Astrocyte of the spinal cord (primary cell): ENCODE results near the gene ALKBH6.

Experiments
- DNase-seq: peaks from one replicate; pipeline ENCODE4 v3.0.0; 2011; ENCODE audit warnings: low read depth, low spot score
- H3K4me3 ChIP-seq: 2 replicates; pipeline ENCODE4 v1.5.1; 2011; ENCODE audit warnings: low read depth, mild to moderate bottlenecking, low read length, moderate library complexity
- CTCF ChIP-seq: IDR thresholded peaks from 2 replicates; pipeline ENCODE4 v1.5.1; 2012; ENCODE audit warnings: low read depth, mild to moderate bottlenecking, low read length, inconsistent platforms
- in situ Hi-C: cut with HindIII; loops from 2 replicates; pipeline ENCODE4 v1.10.0; 2017; ENCODE audit warnings: low sequenced_read_pairs

Gene ALKBH6

GRCh38 chr19:35977446-35978222, 36.4 kb downstream of the ALKBH6 start:
- peak; percentile 4 for TF ChIP-seq CTCF
- H3K4me3 ChIP-seq, result no peak overlapping the region
- in situ Hi-C loops, result no loop called here
- DNase-seq, result no peak

DNA sequence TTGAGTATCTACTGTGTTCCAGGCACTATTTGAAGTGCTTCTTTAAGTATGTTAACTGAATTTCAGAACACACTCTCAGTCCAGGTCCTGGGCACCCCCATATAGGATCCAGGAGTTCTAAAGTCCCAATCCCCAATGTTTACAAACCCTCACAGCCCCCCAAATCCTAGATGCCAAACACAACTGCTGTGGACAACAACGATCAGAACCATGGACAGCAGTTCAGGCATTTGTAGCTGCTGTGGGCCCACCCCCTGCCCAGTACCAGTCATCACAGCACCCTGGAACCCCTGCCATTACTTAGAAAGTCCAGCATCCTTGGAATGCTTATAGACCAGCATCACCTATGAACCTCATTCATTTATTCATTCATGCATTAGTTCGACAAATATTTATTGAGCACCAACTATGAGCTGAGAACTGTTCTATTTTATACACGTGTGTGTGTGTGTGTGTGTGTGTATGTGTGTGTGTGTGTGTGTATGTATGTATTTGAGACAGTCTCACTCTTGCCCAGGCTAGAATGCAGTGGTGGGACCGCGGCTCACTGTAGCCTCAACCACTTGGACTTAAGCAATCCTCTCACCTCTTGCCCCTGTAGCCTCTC, 38.3 kb downstream of the ALKBH6 start:
- H3K4me3 ChIP-seq, result no peak overlapping the region
- no peak for TF ChIP-seq CTCF
- DNase-seq, result peak; percentile 9
- in situ Hi-C loops, result no loop called here

GRCh38 chr19:35973487-35973886, 40.5 kb downstream of the ALKBH6 start:
- in situ Hi-C loops, result no loop called here
- H3K4me3 ChIP-seq, result no peak overlapping the region
- no peak for DNase-seq
- no peak for TF ChIP-seq CTCF

- no peak for TF ChIP-seq CTCF
- in situ Hi-C loops, result no loop called here
- DNase-seq, result no peak
- H3K4me3 ChIP-seq, result no peak overlapping the region
Observed at GRCh38 chr19:35966771-35967170, 47.2 kb downstream of the ALKBH6 start.

DNA sequence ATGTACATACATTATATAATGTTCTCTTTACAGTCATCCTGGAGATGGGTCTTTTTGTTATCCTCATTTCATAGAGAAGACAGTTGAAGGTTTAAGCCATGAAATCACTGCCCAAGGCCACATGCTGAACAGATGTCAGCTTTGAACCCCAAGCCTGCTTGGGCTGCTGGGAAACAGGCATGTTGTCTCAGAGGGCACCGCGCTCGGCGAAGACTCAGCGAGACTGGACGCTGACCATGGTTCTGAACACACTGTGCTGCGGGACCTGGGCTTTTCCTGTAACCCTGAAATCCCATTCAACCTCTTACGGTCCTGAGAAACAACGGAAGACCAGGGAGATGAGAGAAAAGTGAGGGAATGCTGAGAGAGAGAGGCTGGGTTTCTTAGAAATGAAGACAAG, 50.5 kb downstream of the ALKBH6 start:
- in situ Hi-C loops, result no loop called here
- TF ChIP-seq CTCF, result no peak
- DNase-seq, result peak; percentile 56
- no peak overlapping the region for H3K4me3 ChIP-seq

- H3K4me3 ChIP-seq, result no peak overlapping the region
- DNase-seq, result no peak
- TF ChIP-seq CTCF, result no peak
- in situ Hi-C loops, result no loop called here
Observed at GRCh38 chr19:35960432-35960972, 53.5 kb downstream of the ALKBH6 start.
